HG02884 (cell line): ENCODE data around the gene EVI5.
"Not testable (repeated sequence)": the region's sequence is repeated elsewhere in the genome, so short reads cannot be mapped to it uniquely, and the experiment has no call there.

Experiments
- ATAC-seq: cut with Tn5 transposase; IDR thresholded peaks from one replicate; pipeline ENCODE4 v1.9.1; 2021; ENCODE audit warnings: mild to moderate bottlenecking, moderate library complexity; ENCODE audit not compliant: unreplicated experiment

EVI5 gene

DNA sequence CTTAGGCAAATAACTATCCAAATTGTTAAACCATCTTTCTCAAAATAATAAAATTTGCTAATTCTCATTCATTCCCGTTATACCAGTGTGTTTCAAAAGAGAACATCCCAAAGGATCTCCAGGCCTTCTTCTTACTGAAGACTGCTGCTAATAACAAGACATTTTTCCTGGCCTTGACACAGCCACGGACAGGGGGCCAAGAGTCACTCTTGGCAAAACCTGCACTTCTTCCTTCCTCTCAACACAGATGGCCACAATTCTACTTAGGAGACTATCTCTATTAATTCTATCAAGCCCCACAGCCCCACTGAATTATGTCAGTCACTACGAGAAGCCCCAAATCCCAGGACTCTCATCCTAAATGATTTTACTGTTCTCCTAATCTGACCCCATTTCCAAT, 86.0 kb downstream of the EVI5 start:
- ATAC-seq = no peak

DNA sequence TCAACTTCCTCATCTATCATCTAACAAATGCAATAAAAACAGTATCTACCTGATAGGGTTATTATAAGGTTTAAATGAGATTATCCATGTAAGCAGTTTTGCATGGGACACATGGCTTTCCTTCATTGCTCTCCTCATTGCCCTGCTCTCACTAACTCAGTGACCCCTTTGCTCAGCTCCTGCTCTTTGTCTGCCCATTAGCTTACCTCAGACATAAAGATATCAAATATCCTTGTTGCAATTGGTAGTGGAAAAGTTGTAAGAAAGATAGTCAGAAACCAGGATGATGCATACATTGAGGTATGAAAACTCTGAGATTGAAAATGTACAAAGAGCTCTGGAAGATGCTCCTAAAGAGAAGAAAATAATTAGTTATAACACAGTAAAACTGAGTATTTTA, 89.8 kb downstream of the EVI5 start:
- ATAC-seq = no peak

DNA sequence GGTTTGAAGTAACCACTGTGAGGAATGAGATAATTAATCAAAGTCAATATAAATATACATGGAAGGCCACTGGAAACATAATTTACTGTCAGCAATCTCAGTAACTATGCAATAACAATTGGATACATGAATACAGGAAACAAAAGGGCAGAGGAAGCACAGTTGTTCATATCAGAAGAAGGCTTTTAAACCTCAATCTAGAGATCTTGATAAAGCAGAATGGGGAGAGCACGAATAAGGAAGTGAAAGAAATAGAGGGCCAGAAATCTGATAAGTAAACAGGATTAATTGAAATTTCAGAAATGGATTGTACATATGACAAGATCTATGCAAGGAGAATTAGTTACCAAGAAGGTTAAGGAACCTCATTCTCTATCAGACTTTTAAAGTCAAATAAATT, 93.0 kb downstream of the EVI5 start:
- ATAC-seq = peak; percentile 42

DNA sequence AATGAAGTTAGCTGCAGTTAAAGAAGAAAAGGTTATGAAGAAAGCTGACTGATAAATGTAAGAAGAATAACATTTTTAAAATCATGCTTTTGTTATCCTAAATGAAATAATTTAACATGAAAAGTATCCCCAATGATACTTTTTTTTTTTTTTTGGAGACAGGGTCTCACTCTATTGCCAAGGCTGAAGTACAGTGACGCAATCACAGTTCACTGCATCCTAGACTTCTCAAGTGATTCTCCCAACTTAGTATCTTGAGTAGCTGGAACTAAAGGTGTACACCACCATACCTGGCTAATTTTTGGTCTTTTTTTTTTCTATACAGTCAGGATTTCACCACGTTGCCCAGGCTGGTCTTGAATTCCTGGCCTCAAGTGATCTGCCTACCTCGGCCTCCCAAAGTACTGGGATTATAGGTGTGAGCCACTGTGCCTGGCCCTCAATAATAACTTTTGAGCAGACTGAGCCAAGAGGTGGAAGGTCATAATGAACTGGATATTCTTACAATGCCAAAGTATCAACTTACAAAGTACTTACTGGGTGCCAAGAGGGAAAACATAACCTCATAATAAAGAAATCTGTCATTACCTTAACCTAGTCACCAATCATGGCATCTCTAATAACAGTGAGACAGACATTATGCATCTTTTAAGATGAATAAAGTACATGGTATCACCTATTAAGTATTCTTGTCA, 94.5 kb downstream of the EVI5 start:
- no peak for ATAC-seq

DNA sequence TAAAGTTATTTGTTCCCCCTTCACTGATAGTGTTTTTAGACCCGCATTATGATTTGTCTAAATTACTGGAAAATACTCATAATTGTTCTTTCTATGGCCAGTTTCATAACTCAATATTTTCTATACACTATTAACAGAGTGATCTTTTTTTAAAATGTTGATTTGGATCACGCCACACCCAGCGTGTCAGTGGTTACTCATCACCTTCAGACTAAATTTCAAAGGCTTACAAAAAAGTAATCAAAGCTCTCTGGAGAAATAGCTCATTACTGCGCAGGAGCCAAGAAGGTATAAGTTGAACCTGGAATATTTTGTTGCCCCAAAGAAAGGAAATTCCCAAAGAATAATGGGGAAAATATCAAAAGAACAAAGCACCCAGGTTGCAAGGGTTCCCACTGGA, 104.9 kb downstream of the EVI5 start:
- no peak for ATAC-seq

DNA sequence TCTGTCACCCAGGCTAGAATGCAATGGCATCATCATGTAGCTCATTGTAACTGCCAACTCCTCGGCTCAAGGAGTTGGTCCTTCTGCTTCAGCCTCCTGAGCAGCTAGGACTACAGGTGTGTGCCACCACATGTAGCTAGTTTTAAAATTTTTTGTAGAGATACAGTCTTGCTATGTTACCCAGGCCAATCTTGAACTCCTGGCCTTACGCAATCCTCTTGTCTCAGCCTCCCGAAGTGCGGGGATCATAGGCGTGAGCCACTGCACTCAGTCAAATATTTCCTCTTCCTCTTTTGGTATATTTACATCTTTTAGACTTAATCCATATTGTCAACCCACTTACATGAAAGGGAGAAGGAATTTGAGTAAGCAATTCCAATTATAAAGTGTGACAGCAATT, 121.1 kb downstream of the EVI5 start:
- no peak for ATAC-seq

DNA sequence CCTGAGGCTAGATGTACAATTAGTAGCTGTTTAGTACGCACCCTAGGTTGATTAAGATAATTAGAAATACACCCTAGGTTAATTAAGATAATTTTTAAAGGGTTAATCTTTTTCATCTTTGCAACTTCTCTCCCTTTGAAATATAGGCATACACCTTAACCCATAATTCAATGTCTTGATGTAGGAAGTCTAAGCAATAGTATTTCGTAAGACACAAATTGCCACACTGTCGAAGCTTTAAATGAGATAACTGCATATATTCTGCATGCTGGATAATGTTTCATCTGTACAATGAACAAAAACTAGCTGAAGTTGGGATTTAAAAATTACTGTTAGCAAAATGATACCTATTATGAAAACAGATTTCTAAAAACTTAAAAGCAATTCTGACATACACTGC, 122.9 kb downstream of the EVI5 start:
- ATAC-seq = no peak

DNA sequence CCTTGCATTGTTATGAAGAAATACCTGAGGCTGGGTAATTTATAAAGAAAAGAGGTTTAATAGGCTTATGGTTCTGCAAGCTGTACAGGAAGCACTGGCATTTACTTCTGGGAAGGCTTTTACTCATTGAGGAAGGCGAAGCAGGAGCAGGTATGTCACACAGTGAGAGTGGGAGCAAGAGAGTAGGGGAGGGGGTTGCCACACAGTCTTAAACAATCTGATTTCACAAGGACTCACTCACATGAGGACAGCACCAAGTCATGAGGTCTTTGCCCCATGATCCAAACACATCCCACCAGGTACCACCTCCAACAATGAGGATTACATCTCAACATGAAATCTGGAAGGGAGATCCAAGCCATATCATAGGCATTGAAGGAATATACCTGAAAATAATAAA, 127.2 kb downstream of the EVI5 start:
- ATAC-seq = no peak

DNA sequence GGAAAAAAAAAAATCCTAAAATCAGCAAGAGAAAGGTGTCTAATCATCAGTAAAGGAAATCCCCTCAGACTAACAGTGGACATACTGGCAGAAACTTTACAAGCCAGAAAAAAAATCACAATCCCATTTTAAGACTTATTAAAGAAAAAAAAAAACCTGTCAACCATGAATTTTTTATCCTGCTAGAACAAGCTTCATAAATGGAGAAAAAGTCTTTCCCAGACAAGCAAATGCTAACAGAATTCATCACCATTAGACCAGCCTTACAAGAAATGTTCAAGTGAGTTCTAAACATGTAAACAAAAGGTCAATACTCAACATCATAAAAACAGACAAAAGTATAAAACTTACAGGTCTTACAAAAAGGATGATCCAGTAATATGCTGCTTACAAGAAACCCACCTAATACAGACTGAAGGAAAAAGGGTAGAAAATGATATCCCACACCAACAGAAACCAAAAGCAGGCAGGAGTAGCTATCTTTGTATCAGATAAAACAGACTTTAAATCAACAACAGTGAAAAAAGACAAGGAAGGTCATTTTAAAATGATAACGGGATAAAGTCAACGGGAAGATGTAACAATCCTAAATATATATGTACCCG, 129.6 kb downstream of the EVI5 start:
- no peak for ATAC-seq

DNA sequence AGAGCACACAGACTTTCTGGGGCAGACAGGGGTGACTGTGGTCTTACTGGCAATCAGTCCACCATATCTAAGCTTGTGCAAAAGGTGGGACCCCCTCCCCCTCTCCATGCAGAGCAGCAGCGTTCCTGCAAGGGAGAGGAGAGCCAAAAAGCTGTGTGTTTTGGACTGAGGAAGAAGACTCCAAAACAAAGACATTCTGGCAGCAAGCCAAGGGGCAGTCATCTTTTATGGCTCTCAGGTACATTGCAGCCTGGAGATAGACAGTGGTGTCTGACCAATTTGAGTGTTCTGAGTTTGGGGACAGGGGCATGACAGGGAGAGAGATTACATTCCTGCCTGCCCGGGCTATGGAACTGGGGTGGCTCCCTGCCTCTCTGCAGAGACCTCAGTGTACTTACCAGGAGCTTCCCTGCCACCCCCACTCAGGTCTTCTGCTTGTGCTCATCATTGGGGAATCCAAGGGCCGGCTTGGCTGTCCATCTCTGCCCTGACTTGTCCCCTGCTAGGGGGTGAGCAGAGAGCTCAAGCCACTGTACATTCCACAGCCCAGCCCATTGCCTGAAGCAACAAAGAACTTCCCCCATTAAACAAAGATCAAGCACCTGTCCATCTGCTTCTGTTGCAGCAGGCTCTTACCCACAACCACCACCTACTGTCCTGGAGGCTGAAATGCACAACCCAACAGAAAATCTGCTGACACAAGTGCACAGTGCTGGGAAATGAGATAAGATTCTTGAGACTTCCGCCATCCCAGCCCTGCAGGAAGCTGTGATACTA, 131.1 kb downstream of the EVI5 start:
- ATAC-seq = no peak

DNA sequence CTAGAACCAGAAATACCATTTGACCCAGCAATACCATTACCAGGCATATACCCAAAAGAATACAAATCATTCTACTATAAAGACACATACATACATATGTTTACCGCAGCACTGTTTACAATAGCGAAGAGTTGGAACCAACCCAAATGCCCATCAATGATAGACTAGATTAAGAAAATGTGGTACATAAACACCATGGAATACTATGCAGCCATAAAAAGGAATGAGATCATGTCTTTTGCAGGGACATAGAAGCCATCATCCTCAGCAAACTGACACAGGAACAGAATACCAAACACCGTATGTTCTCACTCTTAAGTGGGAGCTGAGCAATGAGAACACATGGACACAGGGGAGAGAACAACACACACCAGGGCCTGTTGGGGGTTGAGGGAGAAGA, 144.2 kb downstream of the EVI5 start:
- ATAC-seq = not testable (repeated sequence)

DNA sequence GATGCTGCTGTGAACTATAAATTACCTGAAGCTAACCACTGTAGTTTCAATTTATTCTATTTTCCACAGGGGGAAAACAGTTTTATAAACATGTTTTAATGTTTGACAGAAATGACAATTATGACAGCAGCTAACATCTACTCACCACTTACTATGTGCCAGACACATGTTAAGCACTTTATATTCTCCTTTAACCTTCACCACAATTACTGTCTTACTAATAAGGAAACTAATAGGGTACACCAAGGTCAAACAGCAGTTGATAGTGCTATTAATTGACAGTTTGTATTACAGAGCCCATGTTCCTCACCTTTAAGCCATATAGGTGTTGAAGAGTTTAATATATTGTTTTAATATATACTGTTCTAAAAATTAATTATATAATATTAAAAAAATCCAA, 146.4 kb downstream of the EVI5 start:
- no peak for ATAC-seq

DNA sequence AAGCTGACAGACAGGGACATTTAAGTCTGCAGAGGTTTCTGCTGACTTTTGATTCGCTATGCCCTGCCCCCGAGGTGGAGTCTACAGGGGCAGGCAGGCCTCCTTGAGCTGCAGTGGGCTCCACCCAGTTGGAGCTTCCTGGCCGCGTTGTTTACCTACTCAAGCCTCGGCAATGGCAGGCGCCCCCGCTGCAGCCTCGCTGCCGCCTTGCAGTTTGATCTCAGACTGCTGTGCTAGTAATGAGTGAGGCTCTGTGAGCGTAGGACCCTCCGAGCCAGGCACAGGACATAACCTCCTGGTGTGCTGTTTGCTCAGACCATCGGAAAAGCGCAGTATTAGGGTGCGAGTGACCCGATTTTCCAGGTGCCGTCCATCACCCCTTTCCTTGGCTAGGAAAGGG, 149.7 kb downstream of the EVI5 start:
- ATAC-seq = not testable (repeated sequence)

DNA sequence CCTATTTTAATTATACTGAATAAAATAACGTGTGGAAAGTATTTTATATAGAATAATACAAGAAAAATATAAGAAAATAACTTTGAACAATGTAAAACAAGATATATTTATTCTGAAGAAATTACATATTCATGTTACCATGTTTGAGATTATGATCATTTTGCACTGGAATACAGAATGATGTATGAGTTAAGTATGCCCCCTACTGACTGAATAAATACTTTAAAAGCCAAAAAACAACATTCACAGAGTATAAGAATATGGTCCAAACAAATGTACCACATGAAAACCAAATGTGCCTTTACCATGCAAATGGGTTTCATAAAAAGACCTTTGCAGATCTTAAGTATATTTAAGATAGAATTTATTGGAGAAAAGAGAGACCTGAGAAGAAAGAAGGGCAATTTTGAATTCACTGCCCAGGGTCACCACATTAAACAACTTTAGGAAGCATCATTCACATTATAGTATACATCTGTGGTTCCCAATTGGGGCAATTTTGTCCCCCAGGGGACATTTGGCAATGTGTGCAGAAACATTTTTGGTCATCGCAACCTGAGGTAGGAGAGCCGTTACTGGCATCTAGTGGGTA, 161.6 kb downstream of the EVI5 start:
- no peak for ATAC-seq

DNA sequence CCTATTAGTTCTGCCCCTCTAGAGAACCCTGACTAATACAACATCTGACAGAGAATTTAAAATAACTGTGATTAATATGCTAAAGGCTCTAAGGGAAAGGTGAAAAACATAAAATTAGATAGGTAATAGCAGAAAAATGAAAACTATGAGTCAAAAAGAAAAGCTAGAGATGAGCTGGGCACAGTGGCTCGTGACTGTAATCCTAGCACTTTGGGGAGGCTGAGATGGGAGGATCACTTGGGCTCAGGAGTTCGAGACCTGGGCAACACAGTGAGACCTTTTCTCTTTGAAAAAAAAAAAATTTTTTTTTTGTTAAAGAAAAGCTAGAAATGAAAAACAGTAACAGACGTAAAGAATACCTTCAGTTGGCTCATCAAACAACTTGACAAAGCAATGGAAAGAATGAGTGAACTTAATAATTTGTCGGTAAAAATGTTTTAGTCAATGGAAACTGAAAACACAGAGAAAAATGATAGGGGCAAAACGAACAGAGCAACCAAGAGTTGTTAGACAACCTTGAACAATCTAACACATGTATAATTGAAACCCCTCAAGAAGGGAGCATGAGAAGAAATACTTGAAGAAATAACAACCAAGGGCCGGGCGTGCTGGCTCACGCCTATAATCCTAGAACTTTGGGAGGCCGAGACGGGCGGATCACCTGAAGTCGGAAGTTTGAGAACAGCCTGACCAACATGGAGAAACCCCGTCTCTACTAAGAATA, 165.3 kb downstream of the EVI5 start:
- no peak for ATAC-seq

DNA sequence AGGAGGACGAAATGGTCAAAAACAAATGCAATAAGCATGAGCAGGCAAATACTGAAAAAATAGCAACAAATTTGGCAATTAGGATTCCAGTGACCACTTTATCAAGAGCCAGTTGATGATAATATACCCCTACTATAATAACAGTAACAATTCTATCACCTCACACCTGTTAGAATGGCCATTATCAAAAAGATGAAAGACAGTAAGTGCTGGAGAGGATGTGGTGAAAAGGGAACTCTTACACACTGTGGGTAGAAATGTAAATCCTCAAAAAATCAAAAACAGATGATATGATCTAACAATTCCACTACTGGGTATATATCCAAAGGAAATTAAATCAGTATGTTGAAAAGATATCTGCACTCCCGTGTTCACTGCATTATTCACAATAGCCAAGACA, 183.9 kb downstream of the EVI5 start:
- no peak for ATAC-seq

DNA sequence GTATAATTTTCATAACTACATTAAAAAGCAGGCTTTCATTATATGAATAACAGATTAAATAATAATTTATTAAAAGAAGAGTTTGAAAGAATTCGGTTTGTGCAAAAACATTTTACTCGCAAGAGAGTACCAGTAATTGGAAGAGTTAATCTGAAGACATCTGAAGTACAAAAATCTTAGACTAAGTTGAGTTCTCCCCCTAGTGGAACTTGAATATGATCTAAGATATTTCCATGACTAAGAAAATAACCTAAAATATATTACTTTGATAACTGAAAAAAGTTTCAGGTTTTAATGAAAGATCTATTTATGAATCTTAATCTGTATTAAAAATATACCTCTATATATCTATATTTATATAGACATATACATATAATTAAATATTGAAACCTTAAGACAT, 185.7 kb downstream of the EVI5 start:
- no peak for ATAC-seq

DNA sequence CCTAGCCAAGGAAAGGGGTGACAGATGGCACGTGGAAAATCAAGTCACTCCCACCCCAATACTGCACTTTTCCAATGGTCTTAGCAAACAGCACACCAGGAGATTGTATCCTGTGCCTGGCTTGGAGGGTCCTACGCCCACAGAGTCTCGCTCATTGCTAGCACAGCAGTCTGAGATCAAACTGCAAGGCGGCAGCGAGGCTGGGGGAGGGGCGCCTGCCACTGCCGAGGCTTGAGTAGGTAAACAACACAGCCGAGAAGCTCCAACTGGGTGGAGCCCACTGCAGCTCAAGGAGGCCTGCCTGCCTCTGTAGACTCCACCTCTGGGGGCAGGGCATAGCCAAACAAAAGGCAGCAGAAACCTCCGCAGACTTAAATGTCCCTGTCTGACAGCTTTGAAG, 195.5 kb downstream of the EVI5 start:
- ATAC-seq = not testable (repeated sequence)

DNA sequence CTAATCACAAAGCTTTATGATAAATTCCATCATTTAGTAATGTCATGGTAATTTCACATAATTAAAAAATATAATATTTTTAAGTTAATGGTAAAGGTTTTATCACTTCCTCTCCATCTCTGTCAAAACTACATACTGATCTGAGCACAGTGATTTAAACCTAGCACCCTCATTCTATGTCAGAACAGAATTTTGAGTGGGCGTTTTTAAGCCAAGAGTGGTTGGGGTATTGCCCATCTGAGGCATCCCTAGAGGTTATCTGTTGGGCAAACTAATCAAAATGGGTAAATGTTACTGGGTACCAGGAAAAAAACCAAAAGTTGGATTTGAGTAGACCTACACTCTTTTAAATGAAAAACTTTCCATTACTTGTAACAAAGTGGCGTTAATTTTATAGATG, 197.5 kb downstream of the EVI5 start:
- ATAC-seq = peak; percentile 48

DNA sequence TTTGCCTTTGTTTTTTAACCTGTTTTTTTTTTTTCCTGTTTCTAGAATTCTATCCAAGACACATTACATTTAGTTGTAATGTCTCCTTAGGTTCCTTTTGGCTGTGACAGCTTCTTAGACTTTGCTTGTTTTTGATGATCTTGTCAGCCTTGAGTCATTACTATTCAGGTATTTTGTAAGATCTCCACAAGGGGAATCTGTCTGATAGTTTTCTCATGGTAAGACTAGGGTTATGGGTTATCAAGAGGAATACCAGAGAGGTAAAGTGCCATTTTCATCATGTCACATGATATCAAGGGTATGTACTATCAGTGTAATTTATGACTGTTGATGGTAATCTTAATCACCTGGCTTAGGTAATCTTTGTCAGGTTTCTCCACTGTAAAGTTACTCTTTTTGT, 199.1 kb downstream of the EVI5 start:
- ATAC-seq = no peak

DNA sequence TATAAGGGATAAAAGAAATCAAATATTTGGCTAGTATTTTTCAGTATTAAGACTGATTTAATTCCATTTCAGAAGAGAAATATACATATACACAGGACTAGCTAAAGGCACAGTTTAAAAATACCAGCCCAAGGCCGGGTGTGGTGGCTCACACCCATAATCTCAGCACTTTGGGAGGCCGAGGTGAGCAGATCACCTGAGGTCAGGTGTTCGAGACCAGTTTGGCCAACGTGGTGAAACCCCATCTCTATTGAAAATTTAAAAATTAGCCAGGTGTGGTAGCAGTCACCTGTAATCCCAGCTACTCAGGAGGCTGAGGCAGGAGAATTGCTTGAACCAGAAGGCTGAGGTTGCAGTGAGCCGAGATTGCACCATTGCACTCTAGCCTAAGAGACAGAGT, 200.1 kb downstream of the EVI5 start:
- not testable (repeated sequence) for ATAC-seq
